ENCODE measurements around the gene EFR3B. TPM values are rescaled to one million over a fixed set of nuclear protein-coding genes. Genes with fewer than 3 reads are reported as not detected.

EFR3B gene
- total RNA-seq, 1 donor from 2014 or later = 0.07 TPM

- H3K36me3 Mint-ChIP-seq (ENCODE audit: low read depth) = no peaks in the 10 kb centered on the region
- intact Hi-C loops (cut with micrococcal nuclease) = no loop called here
- TF ChIP-seq CTCF (IDR thresholded peaks at IDR 0.05) = no peak
- CTCF ChIA-PET = interaction anchor here (0.6 to 1.9 kb wide), 2 partner anchors 19 to 25 kb away, joined by 7 to 8 read pairs; no protein-coding TSS in a partner anchor
- H3K27me3 Mint-ChIP-seq = peaks cover 5% of the 10 kb centered on the region
- no peak overlapping the region for H3K4me3 Mint-ChIP-seq
- no peak for DNase-seq
- no peak for ATAC-seq (ENCODE audit: low read depth)
- H3K27ac Mint-ChIP-seq = no peak overlapping the region
- H3K9me3 Mint-ChIP-seq = no peaks in the 10 kb centered on the region
- POLR2A ChIA-PET = no interaction called here
- H3K4me1 Mint-ChIP-seq = peaks cover 2% of the 10 kb centered on the region
Measured at GRCh38 chr2:25190536-25190935, 148.7 kb downstream of the EFR3B start.

- no peaks in the 10 kb centered on the region for H3K36me3 Mint-ChIP-seq (ENCODE audit: low read depth)
- ChIA-PET POLR2A (interaction anchor here (0.6 kb wide), 1 partner anchor 97 kb away, joined by 4 read pairs; no protein-coding TSS in a partner anchor), CTCF (interaction anchor here (0.7 to 4.1 kb wide), 3 partner anchors 28 to 370 kb away, joined by 3 to 73 read pairs (median 4); partner anchors contain the start of gene POMC)
- H3K4me1 Mint-ChIP-seq = peaks cover 9% of the 10 kb centered on the region
- no peak for TF ChIP-seq CTCF (IDR thresholded peaks at IDR 0.05)
- no peak overlapping the region for H3K27ac Mint-ChIP-seq
- intact Hi-C loops (cut with micrococcal nuclease) = no loop called here
- H3K9me3 Mint-ChIP-seq = no peaks in the 10 kb centered on the region
- no peaks in the 10 kb centered on the region for H3K27me3 Mint-ChIP-seq
- H3K4me3 Mint-ChIP-seq = no peak overlapping the region
- ATAC-seq (ENCODE audit: low read depth) (no peak), DNase-seq (no peak)
Measured at GRCh38 chr2:25194576-25195122, 152.8 kb downstream of the EFR3B start.

- H3K27ac Mint-ChIP-seq = no peak overlapping the region
Measured at GRCh38 chr2:25197336-25198208, 155.7 kb downstream of the EFR3B start.

GRCh38 chr2:25198209-25198525 lies 156.3 kb downstream of the EFR3B start:
- ChIA-PET POLR2A (interaction anchor here (1.0 kb wide), 1 partner anchor 32 kb away, joined by 4 read pairs; no protein-coding TSS in a partner anchor), CTCF (interaction anchor here (1.3 to 4.1 kb wide), 2 partner anchors 9 to 31 kb away, joined by 4 to 73 read pairs; partner anchors contain the start of gene POMC)
- DNase-seq (no peak), ATAC-seq (ENCODE audit: low read depth) (no peak)
- H3K27ac Mint-ChIP-seq = no peak overlapping the region
- no peaks in the 10 kb centered on the region for H3K36me3 Mint-ChIP-seq (ENCODE audit: low read depth)
- no peak for TF ChIP-seq CTCF (IDR thresholded peaks at IDR 0.05)
- peaks cover 17% of the 10 kb centered on the region for H3K4me1 Mint-ChIP-seq
- H3K9me3 Mint-ChIP-seq = no peaks in the 10 kb centered on the region
- intact Hi-C loops (cut with micrococcal nuclease) = no loop called here
- H3K27me3 Mint-ChIP-seq = no peaks in the 10 kb centered on the region
- H3K4me3 Mint-ChIP-seq = no peak overlapping the region

More at GRCh38 chr2:25197336-25198208, 155.7 kb downstream of the EFR3B start:
- intact Hi-C loops (cut with micrococcal nuclease) = loop anchor here (2.0 kb wide), 1 partner anchor 371 kb away; no protein-coding TSS in a partner anchor
- Mint-ChIP-seq H3K9me3 (no peaks in the 10 kb centered on the region), H3K27me3 (no peaks in the 10 kb centered on the region), H3K4me3 (no peak overlapping the region), H3K4me1 (peaks cover 15% of the 10 kb centered on the region), H3K36me3 (ENCODE audit: low read depth) (no peaks in the 10 kb centered on the region)
- DNase-seq (no peak), ATAC-seq (ENCODE audit: low read depth) (no peak)
- CTCF ChIA-PET = interaction anchor here (0.6 to 4.1 kb wide), 4 partner anchors 9 to 789 kb away, joined by 4 to 73 read pairs (median 7); partner anchors contain the start of gene POMC
- POLR2A ChIA-PET = interaction anchor here (1.0 to 1.2 kb wide), 2 partner anchors 13 to 31 kb away, joined by 4 to 5 read pairs; no protein-coding TSS in a partner anchor
- TF ChIP-seq CTCF (IDR thresholded peaks at IDR 0.05) = no peak

- ATAC-seq (ENCODE audit: low read depth) (no peak), DNase-seq (no peak)
- Mint-ChIP-seq H3K27me3 (no peaks in the 10 kb centered on the region), H3K4me1 (peaks cover 19% of the 10 kb centered on the region), H3K27ac (no peak overlapping the region), H3K4me3 (no peak overlapping the region), H3K9me3 (no peaks in the 10 kb centered on the region), H3K36me3 (ENCODE audit: low read depth) (no peaks in the 10 kb centered on the region)
- ChIA-PET CTCF (no interaction called here), POLR2A (no interaction called here)
- intact Hi-C loops (cut with micrococcal nuclease) = no loop called here
- TF ChIP-seq CTCF (IDR thresholded peaks at IDR 0.05) = no peak
Measured at GRCh38 chr2:25198576-25198975, 156.7 kb downstream of the EFR3B start.
